ENCODE data around the gene RASA2.
"Not testable (repeated sequence)": the region's sequence is repeated elsewhere in the genome, so short reads cannot be mapped to it uniquely, and the experiment has no call there.

The RASA2 gene

DNA sequence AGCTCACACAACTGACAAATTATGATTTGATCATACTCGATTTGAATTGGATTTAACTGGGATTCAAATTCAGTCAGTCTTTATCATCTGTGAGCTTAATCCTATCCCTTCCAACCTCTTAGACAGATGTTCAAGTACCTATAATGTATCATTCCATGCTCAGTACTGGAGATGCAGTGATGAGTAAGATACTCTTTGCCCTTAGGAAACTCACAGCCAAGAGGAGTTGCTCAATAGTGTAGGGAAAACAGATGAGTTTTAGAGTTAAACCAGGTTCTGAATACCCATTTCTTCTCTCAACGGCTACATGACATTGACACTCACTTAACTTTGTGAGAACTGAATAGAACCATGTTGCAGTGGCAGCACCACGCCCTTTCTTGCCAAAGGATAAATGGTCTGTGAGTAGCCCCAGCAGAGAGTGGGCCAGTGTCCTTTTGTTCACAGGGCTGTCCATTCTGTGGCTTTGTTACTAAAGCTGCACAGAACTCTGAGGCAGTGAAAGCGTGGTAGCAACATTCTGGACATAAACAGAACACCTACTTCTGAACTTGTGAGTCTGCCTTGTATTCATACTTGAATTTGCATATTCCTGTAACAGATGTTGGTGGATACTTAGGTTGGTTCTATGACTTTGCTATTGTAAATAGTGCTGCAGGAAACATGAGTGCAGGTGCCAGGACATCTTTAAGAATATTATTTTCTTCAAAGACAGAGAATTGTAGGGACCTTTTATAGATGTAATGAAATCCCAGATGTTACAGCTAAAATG, 91.6 kb downstream of the RASA2 start:
- no peak for DNase-seq (ENCODE audit: low read depth)

DNA sequence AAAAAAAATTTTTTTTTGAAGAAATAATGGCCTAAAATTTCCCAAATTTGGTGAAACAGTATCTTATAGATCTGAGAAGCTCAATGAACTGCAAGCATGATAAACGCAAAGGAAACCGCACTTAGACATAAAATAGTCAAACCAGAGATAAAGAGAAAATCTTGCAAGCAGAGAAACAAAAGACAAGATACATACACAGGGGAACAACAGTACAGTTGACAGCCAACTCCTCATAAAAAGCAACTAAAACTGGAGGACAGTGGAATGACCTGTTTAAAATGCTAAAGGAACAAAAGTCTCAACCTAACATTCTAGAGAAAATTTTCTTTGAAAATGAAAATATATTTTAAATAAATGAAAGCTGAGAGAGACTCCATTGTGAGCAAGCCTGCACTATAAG, 107.5 kb downstream of the RASA2 start:
- DNase-seq (ENCODE audit: low read depth): no peak

DNA sequence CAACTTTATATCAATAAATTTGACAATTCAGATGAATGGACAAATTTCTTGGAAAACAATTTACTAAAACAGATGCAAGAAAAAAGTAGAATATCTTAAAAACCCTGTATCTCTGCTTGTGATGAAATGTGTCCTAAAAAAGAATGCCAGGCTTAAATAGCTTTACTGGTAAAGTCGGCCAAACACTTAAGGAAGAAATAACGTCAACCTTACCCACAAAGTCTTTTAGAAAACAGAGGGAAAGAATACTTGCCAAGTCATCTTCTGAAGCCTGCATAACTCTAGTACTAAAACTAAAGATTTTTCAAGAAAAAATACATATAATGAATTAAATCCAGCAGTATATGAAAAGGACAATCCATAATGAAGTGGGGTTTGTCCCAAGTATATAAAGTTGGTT, 111.1 kb downstream of the RASA2 start:
- no peak for DNase-seq (ENCODE audit: low read depth)

DNA sequence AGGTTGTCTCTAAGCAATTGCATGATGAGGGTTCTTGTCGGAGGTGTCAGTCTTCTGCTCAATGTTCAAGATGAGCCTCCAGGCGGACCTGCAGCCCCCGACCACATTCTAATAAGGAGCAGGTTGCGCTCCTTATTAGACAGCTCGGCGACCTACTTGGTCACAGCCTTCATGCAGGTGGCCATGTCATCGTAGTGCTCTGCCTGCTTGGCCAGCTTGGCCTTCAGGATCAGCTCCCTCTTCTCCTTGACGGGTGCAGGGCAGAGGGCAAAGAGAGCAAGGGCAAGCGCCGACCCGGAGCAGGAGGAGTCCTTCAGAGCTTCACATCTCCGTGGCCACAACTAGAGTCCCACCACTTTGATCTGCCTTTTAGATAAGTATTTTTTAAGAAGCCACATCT, 113.5 kb downstream of the RASA2 start:
- DNase-seq (ENCODE audit: low read depth): no peak

DNA sequence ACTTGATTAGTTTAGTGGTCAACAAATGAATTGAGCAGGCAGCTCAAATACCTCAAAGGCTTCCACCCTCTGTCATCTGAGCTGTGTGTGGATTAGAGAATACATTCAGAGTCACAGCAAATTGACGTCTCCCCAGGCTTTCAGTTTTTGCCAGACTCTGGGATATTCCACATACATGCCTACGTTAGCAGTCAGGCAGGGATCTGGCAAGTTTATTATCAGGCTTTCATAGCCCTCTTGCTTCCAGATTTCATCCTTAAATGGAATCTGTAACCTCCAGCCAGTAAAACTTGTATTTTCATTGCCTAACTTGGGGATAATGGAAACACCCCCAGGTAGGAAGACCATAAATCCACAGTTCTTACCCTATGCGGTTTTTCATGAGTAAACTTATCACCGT, 115.9 kb downstream of the RASA2 start:
- no peak for DNase-seq (ENCODE audit: low read depth)

DNA sequence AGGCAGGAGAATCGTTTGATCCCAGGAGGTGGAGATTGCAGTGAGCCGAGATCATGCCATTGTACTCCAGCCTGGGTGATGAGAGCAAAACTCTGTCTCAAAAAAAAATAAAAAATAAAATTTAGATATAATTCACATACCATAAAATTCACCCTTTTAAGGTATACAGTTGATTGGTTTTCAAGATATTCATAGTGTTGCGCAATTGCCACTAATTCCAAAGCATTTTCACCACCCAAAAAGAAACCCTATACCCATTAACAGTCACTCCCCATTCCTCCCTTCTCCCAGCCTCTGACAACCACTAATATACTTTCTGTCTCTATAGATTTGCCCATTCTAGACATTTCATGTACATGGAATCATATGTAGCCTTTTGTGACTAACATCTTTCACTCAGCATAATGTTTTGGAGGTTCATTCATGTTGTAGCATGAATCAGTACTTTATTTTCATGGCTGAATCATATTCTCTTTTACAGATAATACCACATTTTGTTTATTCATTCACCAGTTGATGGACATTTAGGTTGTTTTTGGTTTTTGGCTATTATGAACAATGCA, 116.7 kb downstream of the RASA2 start:
- no peak for DNase-seq (ENCODE audit: low read depth)

DNA sequence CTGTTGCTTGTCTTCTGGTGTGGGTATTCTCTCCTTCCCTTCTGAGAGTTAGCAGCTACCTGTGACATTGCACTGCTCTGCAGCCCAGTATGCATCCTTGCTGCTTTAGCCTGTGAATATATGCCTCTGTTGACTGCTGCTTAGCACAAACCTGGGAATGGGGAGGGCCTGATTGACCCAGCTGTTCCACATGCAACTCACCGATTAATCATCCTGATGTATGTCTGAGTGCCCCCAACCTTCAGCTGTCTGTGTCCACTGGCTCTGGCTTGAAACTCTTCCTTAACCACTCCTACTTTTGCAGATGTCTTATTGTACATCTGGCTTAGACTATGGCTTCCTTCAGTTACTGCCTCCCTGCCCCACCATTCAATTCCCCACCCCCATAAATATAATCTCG, 119.1 kb downstream of the RASA2 start:
- no peak for DNase-seq (ENCODE audit: low read depth)

DNA sequence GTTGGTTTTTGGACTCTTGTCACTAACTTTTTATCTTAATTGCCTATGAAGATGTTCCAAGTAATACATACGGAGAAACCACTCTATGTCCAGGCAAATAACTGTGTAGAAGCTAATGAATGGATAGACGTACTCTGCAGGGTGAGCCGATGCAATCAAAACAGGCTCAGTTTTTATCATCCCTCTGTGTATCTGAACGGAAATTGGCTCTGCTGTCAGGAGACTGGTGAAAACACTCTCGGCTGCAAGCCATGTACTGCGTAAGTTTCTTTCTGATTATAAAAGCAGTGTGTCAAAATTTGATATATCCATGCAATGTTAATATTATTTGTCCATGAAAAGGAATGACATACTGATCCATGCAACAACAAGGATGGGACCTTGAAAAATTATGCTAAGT, 121.6 kb downstream of the RASA2 start:
- DNase-seq (ENCODE audit: low read depth): no peak

DNA sequence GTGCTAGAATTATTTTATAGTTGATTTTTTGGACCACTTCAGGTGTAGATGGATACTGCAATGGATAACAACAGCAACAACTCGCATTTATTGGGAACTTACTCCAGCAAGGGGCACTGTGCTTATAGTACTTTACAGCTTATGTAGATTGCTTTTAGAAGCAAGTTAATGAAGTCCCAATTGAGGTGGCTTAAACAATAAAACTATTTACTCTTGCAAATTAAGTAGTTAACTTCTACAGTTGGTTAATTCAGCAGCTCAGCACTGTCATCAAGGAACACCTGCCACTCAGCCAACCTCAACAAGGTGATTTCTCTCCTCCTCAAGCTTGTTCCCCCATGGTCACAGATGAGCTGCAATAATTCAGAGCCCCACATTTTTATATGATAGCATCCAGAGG, 124.1 kb downstream of the RASA2 start:
- no peak for DNase-seq (ENCODE audit: low read depth)

DNA sequence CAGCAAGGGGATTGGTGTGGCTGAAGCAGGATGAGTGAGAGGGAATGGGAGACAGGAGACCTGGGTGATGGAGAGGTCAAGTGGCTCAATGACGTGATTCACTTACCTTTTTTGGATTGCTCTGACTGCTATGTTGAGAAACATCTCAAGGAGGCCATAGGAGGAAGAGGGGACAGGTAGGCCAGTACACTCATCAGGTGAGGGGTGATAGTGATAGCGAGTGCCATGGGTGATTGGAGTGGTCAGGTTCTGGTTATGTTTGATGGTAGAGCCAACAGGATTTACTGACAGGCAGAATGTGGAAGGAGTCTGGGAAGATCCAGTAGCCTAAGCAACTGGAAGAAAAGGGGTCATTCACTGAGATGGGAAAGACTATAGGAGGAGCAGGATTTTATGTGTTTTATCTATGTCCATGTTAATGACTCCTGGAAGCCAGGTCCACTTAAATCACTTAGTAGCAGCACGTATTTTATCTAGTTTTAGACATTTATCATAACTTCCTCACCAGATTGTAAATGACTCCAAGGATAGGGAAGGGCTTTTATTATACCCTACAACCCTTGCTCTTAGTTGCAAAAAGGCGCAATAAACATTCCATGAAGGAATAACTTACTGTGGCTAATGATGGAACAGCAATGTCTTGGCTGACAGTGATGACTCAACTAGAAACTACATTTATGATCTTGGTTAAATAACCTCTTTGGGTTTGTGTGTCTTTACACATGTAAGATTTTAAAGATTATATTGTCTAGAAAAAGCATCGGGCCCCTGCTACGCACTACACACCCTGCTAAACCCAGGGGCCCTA, 131.5 kb downstream of the RASA2 start:
- no peak for DNase-seq (ENCODE audit: low read depth)

DNA sequence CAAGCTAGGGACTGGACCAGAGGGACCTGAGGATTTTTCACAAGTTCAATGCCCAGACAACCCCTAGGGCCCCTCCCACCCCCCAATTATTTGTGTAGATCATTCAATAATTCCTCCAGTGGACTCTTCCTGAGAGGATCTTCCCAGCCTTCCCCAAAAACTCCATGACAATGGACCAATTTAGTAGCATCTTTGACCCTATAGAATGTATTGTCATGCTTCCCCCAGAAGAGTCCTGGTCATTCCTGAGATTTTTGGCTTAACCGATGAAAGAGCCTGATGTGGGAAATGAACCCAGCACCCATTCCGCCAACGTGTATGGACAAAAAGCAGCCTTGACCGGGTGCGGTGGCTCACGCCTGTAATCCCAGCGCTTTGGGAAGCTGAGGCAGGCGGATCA, 132.1 kb downstream of the RASA2 start:
- no peak for DNase-seq (ENCODE audit: low read depth)

DNA sequence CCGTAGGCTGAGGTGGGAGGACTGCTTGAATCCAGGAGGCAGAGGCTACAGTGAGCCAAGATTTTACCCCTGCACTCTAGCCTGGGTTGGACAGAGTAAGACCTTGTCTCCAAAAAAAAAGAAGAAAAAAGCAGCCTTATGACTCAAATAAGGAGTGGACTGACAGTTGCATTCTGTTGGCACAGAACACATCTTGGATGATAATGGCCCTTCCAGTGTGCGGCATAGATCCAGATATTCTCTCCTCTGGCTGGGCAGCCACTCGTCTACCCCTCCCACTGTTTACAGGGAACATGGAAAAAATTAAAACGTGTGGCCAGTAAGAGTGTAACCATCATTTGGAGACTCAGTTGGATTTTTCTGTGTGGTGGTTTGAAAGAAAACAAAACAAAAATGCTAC, 132.6 kb downstream of the RASA2 start:
- DNase-seq (ENCODE audit: low read depth): no peak

DNA sequence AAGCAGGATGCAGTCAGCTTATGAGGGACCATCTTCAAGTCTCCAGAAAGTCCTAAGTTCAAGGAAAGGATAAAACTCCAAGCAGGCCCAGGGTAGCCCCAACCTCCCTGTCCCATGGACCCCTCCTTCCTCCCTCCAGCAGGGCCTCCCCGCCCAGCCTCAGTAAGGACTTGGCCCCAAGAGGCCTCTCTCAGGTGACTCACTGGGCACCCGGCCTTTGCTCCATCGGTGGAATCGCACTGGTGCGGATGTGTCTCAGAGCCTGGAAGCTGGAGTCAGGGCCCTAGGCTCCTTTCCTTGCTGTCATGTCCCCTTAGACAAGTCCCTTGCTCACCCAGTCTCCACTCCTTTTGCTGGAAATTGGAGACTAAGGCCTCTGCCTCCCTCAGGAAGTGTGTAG, 136.9 kb downstream of the RASA2 start:
- no peak for DNase-seq (ENCODE audit: low read depth)

DNA sequence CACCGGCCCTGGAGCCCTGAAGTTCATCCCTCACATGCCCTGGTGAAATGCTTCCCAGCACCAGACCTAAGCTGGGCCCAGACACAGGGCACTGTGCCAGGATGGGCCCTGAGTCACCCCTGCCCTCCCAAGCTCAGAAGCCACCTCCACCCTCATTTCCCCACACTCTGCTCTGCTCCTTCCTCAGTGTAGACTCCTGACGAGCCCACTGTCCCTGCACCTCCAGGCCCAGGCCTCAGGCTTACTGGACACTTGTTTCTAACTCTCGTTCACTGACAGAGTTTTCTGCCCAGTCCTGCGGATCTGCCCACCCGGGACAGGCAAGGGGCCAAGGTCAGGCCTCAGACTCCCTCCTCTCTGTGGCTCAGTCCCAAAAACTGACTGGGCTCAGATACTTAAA, 138.7 kb downstream of the RASA2 start:
- no peak for DNase-seq (ENCODE audit: low read depth)

DNA sequence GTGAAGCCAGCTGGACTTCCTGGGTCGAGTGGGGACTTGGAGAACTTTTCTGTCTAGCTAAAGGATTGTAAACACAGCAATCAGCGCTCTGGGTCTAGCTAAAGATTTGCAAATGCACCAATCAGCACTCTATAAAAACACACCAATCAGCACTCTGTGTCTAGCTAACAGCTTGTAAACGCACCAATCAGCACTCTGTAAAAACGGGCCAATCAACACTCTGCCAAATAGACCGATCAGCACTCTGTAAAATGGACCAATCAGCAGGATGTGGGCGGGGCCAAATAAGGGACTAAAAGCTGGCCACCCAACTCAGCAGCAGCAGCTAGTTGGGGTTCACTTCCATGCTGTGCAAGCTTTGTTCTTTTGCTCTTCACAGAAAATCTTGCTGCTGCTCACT, 141.5 kb downstream of the RASA2 start:
- DNase-seq (ENCODE audit: low read depth): not testable (repeated sequence)

DNA sequence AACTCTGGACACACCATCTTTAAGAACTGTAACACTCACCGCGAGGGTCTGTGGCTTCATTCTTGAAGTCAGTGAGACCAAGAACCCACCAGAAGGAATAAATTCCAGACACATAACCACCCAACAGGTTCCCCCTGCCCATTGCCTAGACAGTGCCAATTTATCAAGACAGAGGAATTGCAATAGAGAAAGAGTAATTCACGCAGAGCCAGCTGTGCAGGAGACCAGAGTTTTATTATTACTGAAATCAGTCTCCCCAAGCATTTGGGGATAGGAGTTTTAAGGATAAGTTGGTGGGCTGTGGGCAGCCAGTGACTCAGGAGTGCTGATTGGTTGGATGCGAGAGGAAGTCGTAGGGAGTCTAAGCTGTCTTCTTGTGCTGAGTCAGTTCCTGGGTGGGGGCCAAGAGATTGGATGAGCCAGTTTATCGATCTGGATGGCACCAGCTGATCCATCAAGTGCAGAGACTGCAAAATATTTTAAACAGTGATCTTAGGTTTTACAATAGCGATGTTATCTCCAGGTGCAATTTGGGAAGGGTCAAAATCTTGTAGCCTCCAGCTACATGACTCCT, 142.1 kb downstream of the RASA2 start:
- not testable (repeated sequence) for DNase-seq (ENCODE audit: low read depth)

DNA sequence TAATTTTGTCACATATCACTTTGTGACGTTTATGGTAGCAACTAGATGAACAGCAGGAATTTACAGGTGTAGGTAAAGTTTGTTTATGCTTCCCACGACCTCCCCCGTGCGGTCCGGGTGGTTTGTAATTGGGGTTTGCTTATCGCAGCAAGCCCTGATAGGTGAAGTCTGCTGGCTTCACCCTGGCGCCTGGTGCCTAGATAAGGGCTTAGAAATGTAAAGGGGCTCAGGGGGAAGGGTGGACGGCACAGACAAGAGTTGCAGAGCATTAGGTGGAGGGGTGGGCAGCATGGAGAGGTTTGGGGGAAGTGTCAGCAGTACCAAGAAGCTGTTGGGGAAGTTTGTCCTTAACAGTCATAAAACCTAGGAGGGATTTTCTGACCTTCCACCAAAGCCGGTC, 143.1 kb downstream of the RASA2 start:
- DNase-seq (ENCODE audit: low read depth): no peak

DNA sequence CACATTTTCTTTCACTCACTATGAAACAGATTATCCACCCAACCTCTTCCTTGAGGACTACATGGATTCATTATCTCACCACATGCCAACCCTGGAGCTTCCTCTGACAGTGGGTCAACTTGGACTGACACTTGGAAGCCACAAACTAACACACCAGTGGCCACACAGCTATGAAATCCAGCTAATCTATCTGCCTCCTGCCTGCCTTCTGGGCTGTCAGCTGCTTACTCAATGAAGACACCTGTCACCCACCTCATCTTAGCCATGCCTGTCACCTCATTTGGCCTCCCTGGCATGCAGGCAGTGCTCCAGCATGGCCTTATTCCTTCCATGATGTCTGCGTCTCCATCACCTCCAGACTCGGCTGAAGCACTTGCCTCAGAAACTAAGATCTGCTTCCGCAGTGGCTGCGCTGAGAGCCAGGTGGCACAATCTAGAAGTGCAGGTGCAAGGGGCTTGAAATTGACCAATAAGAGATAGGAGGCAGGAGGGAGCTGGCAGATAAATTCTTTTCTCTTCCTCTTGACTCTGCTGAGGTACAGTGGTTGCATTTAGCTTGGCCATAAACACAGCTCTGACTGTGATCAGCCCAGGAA, 146.1 kb downstream of the RASA2 start:
- no peak for DNase-seq (ENCODE audit: low read depth)

DNA sequence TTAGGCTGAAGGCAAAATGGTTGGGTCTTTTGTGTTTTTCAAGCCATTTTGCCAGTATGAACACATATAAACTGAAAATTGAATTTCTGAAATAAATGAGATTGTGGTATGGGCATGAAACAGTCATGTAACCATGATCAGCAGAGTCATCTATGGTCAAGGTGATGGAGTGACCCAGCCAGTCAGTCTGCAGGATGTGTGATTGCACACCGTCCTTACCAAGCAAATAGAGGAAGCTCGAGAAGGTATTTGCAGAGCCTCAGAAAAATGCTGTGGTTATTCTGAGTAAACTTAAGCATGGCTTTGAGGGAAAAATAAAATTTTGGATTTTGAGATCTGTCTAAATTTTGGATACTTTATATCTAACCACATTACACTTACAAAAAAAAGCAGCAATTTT, 155.4 kb downstream of the RASA2 start:
- DNase-seq (ENCODE audit: low read depth): no peak

DNA sequence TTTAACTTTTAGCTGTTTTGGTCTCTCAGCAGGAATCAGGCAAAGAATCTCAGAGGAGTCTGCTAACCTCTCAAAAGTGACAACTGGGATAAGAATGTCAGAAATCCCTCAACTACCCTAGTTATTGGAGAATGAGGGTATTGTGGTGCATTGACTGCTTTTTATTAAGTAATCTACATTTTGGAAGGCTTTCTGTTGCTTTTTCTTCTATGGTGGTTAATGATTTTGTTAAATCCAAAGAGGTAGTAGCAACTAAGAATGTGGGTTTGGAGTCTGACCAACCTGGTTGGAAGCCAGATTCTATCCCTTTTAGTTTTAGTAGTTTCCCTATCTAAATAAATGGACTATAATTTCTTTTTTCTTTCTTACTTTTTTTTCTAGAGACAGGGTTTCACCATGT, 156.6 kb downstream of the RASA2 start:
- no peak for DNase-seq (ENCODE audit: low read depth)

DNA sequence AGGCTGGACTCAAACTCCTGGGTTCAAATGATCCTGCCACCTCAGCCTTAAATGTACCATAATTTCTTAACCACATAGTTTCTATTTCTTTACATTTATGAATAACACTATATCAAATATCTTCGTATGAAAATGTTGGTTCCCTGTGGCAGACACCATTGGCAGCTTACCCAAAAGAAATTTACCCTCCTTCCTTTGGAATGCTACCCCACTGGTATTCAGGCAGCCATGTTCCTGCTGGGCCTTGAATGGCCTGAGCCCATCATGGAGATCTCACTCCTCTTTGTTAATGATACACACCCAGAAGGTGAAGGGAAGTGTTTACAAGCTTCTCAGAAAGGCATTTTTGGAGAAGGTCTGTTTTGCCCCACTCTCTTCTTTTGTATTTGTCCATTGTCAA, 157.0 kb downstream of the RASA2 start:
- DNase-seq (ENCODE audit: low read depth): no peak

DNA sequence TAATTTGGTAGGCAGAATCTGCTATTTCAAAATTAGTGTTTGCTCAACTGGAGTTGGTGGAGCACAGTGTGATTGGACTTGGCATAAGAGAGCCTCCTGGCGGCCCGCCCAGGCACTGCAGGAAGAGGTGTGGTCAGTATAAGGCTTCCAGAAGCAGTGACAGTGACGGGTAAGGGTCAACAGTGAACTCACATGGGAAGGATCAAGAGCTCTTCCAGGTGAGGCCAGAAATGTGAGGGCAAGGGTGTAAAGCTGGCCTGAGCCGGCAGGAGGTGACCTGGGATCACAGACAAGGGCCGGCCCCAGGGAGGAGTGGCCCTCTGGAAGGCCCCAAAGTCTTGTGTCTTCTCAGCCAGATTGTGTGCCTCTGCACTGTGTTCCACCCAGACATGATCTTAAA, 158.1 kb downstream of the RASA2 start:
- peak; percentile 65 for DNase-seq (ENCODE audit: low read depth)
